Measurements from ENCODE around the gene KCNIP1. TPM values are rescaled to one million over a fixed set of nuclear protein-coding genes. Genes with fewer than 3 reads are reported as not detected.

Gene KCNIP1
- total RNA-seq, 1 experiment from 2014 or later: not detected

DNA sequence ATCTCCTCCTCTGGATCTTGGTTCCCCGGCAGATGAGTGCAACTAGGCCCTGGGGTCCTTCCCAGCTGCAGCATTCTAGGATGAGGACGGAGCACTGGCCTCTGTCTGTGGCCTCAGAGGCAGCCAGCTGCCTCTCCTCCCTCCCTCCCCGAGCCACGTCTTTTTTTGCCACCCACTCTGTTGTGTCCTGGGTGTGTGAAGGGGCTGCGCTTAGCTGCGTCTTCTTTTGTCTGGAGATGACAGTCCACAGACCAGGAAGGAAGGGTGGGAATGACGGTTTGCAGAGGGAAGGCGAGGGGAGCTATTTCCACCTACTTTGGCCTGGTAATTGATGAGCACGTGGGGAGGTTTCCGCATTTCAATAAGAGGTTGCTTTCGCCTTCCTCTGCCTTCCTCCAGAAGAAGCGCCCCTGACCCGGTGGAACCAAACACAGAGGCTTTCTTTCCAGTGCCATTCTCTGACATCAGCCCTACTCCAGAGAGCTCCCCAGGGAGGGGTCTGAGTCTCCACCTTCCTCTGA lies 245.2 kb downstream of the KCNIP1 start:
- no peak for DNase-seq
- Mint-ChIP-seq H3K27me3 (ENCODE audit: unreplicated experiment) (no peaks in the 10 kb centered on the region), H3K36me3 (ENCODE audit: insufficient read depth, unreplicated experiment) (peaks cover 61% of the 10 kb centered on the region), H3K9me3 (ENCODE audit: low read depth, unreplicated experiment) (no peaks in the 10 kb centered on the region), H3K4me1 (ENCODE audit: low read depth, unreplicated experiment) (peaks cover 91% of the 10 kb centered on the region), H3K27ac (ENCODE audit: unreplicated experiment) (peak overlapping the region; percentile 99), H3K4me3 (ENCODE audit: low read depth, unreplicated experiment) (peak overlapping the region; percentile 57)
- TF ChIP-seq, protein P1, sequence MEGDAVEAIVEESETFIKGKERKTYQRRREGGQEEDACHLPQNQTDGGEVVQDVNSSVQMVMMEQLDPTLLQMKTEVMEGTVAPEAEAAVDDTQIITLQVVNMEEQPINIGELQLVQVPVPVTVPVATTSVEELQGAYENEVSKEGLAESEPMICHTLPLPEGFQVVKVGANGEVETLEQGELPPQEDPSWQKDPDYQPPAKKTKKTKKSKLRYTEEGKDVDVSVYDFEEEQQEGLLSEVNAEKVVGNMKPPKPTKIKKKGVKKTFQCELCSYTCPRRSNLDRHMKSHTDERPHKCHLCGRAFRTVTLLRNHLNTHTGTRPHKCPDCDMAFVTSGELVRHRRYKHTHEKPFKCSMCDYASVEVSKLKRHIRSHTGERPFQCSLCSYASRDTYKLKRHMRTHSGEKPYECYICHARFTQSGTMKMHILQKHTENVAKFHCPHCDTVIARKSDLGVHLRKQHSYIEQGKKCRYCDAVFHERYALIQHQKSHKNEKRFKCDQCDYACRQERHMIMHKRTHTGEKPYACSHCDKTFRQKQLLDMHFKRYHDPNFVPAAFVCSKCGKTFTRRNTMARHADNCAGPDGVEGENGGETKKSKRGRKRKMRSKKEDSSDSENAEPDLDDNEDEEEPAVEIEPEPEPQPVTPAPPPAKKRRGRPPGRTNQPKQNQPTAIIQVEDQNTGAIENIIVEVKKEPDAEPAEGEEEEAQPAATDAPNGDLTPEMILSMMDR (IDR thresholded peaks at IDR 0.05; ENCODE audit: unreplicated experiment): no peak
- BruUV-seq (replicated peaks): no TSS peak
- CTCF ChIA-PET: interaction anchor here (4.0 kb wide), 2 partner anchors 34 to 42 kb away, joined by 28 to 36 read pairs; partner anchors contain the start of gene GABRP
- intact Hi-C loops (cut with micrococcal nuclease; ENCODE audit: unreplicated experiment): no loop called here

DNA sequence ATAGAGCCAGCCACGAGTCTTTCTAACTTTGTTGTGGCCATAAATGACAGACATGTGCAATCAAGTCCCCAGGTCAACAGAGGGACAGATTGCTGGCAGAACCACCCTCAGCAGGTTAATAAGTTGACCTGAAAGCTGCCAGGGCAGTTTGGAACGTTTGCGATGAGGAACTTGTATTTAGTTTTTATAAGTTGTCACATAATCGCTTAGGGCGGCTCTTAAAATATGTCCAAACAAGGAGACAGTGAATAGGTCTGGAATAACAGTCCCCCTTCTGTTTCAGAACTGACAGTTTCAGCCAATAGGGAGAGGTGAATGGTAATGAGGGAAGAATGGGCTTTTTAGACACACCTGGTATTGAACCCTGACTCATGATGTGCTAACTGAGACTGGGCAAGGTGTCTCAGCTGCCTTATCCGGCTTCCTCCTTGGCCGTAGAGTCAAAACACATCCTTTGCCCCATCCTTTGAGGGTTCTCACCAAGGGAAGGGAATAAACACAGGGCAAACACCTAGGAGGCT lies 246.2 kb downstream of the KCNIP1 start:
- TF ChIP-seq, protein P1 (IDR thresholded peaks at IDR 0.05; ENCODE audit: unreplicated experiment): no peak
- BruUV-seq (replicated peaks): no TSS peak
- intact Hi-C loops (cut with micrococcal nuclease; ENCODE audit: unreplicated experiment): loop anchor here (1.0 to 5.0 kb wide), 2 partner anchors 32 to 112 kb away; partner anchors contain the start of gene RANBP17
- Mint-ChIP-seq H3K9me3 (ENCODE audit: low read depth, unreplicated experiment) (no peaks in the 10 kb centered on the region), H3K4me3 (ENCODE audit: low read depth, unreplicated experiment) (peak overlapping the region; percentile 57), H3K36me3 (ENCODE audit: insufficient read depth, unreplicated experiment) (peaks cover 65% of the 10 kb centered on the region), H3K4me1 (ENCODE audit: low read depth, unreplicated experiment) (peaks cover 88% of the 10 kb centered on the region), H3K27ac (ENCODE audit: unreplicated experiment) (peak overlapping the region; percentile 99), H3K27me3 (ENCODE audit: unreplicated experiment) (no peaks in the 10 kb centered on the region)
- DNase-seq: peak; percentile 87
- CTCF ChIA-PET: interaction anchor here (0.7 to 4.0 kb wide), 6 partner anchors 10 to 111 kb away, joined by 3 to 36 read pairs (median 4); partner anchors contain the start of gene GABRP

DNA sequence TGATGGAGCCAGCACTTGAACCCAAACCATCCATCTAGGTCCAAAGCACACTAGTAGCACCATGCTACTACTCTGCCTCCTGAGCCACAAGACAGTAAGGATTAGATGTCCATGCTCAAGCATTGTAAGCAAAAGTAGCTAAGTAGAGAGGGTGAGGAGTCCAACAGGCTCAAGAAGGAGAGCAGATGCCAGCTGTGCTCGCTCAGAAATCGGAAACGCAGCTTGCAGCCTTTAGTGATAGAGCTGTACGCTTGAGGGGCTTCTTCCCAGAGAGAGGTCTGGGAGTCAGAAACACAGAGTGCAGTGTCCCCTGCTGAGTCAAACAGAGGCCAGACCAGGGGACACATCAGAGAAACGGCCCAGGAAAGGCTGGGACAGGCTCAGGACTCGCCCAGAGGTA lies 247.0 kb downstream of the KCNIP1 start:
- Mint-ChIP-seq H3K27ac (ENCODE audit: unreplicated experiment) (peak overlapping the region; percentile 99), H3K4me3 (ENCODE audit: low read depth, unreplicated experiment) (peak overlapping the region; percentile 57)

DNA sequence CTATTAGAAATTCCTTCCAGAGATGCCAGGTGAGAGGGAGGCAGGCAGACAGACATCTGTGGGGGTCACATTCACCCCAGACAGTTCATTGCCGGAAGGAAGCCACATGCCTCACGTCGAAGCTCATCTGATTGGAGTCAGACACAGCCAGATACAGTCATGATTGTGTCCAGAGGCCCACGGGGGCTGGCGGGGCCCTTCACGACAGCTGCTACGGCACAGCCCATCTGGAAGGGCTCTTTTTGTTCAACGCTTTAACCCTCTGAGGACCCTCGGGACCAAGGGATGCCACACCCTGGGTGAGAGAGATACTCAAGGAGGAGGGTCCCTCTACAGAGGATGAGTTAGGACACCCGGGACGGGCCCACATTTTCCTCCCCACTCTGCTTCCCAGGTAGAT lies 247.8 kb downstream of the KCNIP1 start:
- H3K4me1 Mint-ChIP-seq (ENCODE audit: low read depth, unreplicated experiment): peaks cover 91% of the 10 kb centered on the region
- CTCF ChIA-PET: interaction anchor here (0.5 to 4.0 kb wide), 4 partner anchors 28 to 478 kb away, joined by 3 to 28 read pairs (median 6); partner anchors contain the start of gene GABRP
- intact Hi-C loops (cut with micrococcal nuclease; ENCODE audit: unreplicated experiment): loop anchor here (5.0 kb wide), 1 partner anchor 111 kb away; the partner anchor contains the start of gene RANBP17
- BruUV-seq (replicated peaks): TSS peak; percentile 27
- peak overlapping the region; percentile 38 for H3K4me3 Mint-ChIP-seq (ENCODE audit: low read depth, unreplicated experiment)
- no peak for DNase-seq
- peaks cover 77% of the 10 kb centered on the region for H3K36me3 Mint-ChIP-seq (ENCODE audit: insufficient read depth, unreplicated experiment)
- no peaks in the 10 kb centered on the region for H3K9me3 Mint-ChIP-seq (ENCODE audit: low read depth, unreplicated experiment)
- no peaks in the 10 kb centered on the region for H3K27me3 Mint-ChIP-seq (ENCODE audit: unreplicated experiment)
- peak overlapping the region; percentile 99 for H3K27ac Mint-ChIP-seq (ENCODE audit: unreplicated experiment)
- TF ChIP-seq, protein P1 (IDR thresholded peaks at IDR 0.05; ENCODE audit: unreplicated experiment): no peak

More for the DNA sequence above, 247.0 kb downstream of the KCNIP1 start:
- no TSS peak for BruUV-seq (replicated peaks)
- Mint-ChIP-seq H3K27me3 (ENCODE audit: unreplicated experiment) (no peaks in the 10 kb centered on the region), H3K4me1 (ENCODE audit: low read depth, unreplicated experiment) (peaks cover 91% of the 10 kb centered on the region), H3K36me3 (ENCODE audit: insufficient read depth, unreplicated experiment) (peaks cover 73% of the 10 kb centered on the region), H3K9me3 (ENCODE audit: low read depth, unreplicated experiment) (no peaks in the 10 kb centered on the region)
- no peak for DNase-seq
- intact Hi-C loops (cut with micrococcal nuclease; ENCODE audit: unreplicated experiment): loop anchor here (1.0 to 5.0 kb wide), 2 partner anchors 32 to 112 kb away; partner anchors contain the start of gene RANBP17
- CTCF ChIA-PET: interaction anchor here (0.7 to 4.0 kb wide), 5 partner anchors 10 to 112 kb away, joined by 3 to 36 read pairs (median 5); partner anchors contain the start of gene GABRP
- TF ChIP-seq, protein P1 (IDR thresholded peaks at IDR 0.05; ENCODE audit: unreplicated experiment): no peak
